PFSK-1 (cell line): ENCODE data around the gene HSD17B3.

Experiments used
- POLR2AphosphoS5 ChIP-seq: IDR thresholded peaks from 2 replicates; pipeline ENCODE4 v1.6.1; 2012; ENCODE audit warnings: low read depth, mild to moderate bottlenecking, control low read depth, low read length, moderate library complexity
- TAF1 ChIP-seq: IDR thresholded peaks from 2 replicates; pipeline ENCODE4 v1.6.1; 2012; ENCODE audit warnings: low read length, control low read depth, borderline replicate concordance; ENCODE audit not compliant: insufficient read depth

DNA sequence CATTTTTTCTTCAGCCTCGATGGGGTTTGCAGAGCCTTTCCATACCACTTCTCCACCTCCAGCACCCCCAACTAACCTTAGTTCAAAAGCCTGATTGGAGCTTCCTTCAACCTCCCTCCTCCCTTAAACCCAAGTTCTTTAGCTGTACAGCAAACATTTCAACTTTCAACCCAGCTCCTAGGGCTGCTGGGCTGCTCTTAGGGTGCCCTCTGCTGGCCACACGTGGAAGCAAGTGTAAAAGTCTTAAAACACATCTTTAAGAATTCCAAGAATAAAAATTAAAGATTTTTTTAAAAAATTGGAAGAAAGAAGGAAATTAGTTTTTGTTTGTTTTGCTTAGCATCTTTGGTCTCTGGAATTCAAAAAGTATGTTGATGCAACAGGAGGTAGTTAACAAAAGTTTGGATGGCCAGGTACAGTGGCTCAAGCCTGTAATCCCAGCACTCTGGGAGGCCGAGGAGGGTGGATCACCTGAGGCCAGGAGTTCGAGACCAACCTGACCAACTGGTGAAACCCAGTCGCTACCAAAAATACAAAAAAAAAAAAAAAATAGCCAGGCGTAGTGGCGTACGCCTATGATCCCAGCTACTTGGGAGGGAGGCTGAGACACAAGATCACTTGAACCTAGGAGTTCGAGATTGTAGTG lies 15.5 kb upstream of the HSD17B3 start:
- TF ChIP-seq TAF1 = no peak
- TF ChIP-seq POLR2AphosphoS5 = no peak
